ENCODE results near the gene PRKCSH.
"Not testable (repeated sequence)": the region's sequence is repeated elsewhere in the genome, so short reads cannot be mapped to it uniquely, and the experiment has no call there.

PRKCSH gene

DNA sequence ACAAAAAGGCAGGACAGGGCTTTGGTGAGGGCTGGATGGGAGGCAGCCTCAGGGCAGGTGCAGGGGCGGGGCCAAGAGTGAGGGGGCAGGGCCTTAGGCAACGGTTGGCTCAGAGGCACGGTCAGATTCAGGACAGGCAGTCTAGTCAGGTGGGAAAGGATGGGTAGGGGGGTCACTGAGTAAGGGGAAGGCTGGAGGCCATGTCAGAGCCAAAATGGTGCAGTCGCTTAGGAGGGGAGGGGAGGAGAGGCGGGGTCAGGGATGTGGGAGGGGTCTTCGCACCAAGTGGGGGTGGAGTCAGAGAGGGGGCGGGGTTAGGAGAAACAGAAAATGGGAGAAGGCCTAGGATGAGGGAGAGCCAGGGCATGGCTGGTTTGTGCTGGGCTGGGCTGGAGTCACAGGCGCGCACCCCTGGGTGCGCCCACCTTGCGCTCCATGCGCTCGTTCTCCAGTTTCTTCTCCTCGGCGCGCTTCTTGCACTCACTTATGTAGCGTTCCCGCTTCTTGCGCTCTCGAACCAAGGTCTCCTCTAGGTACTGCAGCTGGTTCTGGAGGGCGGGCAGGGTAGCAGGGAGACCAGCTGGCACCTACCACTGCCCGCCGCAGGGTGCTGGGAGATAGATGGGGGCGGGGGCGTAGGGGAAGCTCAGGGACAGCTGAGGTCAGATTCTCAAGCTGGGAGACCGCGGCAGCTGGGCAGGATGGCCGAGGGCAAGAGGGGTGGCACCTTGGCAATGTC is 9.5 kb upstream of the PRKCSH start:
- TF ChIP-seq, protein P1, sequence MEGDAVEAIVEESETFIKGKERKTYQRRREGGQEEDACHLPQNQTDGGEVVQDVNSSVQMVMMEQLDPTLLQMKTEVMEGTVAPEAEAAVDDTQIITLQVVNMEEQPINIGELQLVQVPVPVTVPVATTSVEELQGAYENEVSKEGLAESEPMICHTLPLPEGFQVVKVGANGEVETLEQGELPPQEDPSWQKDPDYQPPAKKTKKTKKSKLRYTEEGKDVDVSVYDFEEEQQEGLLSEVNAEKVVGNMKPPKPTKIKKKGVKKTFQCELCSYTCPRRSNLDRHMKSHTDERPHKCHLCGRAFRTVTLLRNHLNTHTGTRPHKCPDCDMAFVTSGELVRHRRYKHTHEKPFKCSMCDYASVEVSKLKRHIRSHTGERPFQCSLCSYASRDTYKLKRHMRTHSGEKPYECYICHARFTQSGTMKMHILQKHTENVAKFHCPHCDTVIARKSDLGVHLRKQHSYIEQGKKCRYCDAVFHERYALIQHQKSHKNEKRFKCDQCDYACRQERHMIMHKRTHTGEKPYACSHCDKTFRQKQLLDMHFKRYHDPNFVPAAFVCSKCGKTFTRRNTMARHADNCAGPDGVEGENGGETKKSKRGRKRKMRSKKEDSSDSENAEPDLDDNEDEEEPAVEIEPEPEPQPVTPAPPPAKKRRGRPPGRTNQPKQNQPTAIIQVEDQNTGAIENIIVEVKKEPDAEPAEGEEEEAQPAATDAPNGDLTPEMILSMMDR (IDR thresholded peaks at IDR 0.05; ENCODE audit: control insufficient read depth, insufficient read depth, low read depth, low read length, missing control alignments), result no peak
- DNase-seq (ENCODE audit: low read depth), result no peak
- H3K4me3 ChIP-seq (ENCODE audit: control insufficient read depth, low read depth, low read length), result no peak overlapping the region

DNA sequence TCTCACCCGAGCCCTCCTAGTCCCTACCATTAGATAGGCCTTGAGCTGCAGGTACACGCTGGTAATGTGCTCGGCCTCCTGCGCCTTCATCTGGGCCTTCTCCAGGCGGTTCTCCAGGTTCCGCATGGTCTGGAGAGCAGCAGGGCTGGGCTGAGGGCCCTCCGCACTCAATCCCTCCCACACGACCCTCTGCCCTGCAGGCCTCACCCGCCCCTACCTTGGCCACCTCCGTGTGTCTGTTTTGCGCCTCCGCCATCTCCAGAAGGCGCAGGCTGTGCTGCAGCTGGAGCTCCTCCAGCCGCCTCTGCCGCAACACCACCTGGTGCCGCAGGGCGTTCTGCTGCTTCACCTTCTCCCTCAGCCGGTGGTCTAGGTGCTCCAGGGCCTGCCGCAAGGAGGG is 8.8 kb upstream of the PRKCSH start:
- no peak overlapping the region for H3K4me3 ChIP-seq (ENCODE audit: control insufficient read depth, low read depth, low read length)
- no peak for DNase-seq (ENCODE audit: low read depth)
- TF ChIP-seq, protein P1 (IDR thresholded peaks at IDR 0.05; ENCODE audit: control insufficient read depth, insufficient read depth, low read depth, low read length, missing control alignments), result no peak

DNA sequence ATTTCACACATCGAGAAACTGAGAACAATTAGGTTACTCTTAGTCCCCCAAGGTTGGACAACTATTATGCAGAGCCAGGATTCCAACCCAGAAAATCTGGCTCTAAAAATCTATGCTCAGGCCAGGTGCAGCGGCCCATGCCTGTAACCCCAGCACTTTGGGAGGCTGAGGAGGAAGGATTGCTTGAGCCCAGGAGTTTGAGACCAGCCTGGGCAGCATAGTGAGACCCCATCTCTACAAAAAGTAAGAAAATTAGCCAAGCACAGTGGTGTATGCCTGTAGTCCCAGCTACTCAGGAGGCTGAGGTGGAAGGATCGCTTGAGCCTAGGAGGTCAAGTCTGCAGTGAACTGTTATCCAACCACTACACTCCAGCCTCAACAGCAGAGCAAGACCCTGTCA is 1.9 kb upstream of the PRKCSH start:
- DNase-seq (ENCODE audit: low read depth); H3K4me3 ChIP-seq (ENCODE audit: control insufficient read depth, low read depth, low read length): not testable (repeated sequence)

DNA sequence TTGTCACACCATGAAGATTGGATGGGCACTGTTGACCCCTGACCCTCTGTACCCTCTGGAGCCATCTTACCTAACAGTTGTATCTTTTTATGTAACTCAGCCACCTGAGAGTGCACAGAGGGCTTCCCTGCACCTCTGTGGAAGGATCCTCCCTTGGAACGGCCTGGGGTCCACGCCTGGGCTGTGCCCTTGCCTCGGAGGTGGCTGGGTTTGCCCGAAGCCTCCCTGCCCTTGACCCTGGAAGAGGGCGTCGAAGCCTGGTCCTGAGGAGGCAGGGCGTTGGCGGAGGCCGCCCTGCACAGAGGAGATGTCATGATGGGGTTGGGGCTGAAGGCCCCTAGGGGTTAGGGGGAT is 755 bp upstream of the PRKCSH start:
- DNase-seq (ENCODE audit: low read depth), result no peak
- peak overlapping the region; percentile 62 for H3K4me3 ChIP-seq (ENCODE audit: control insufficient read depth, low read depth, low read length)
- TF ChIP-seq, protein P1 (IDR thresholded peaks at IDR 0.05; ENCODE audit: control insufficient read depth, insufficient read depth, low read depth, low read length, missing control alignments), result no peak

DNA sequence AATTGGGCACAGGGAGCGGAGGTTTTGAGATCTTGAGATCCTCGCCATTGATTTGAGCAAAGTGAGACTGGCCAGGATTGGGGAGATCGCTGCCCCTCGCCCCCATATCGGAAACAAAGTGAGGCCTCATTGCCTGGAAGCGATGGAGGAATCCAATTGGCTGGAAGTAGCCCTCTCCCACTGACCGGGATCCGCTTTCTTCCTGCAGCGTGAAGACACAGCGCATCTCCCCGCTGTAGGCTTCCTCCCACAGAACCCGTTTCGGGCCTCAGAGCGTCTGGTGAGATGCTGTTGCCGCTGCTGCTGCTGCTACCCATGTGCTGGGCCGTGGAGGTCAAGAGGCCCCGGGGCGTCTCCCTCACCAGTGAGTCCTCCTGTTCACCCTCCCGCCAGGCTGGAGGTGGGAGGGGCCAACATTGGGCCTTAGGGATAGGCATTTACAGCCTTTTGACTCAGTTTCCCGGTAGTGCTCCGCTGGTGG is 438 bp downstream of the PRKCSH start:
- H3K4me3 ChIP-seq (ENCODE audit: control insufficient read depth, low read depth, low read length), result peak overlapping the region; percentile 59
- TF ChIP-seq, protein P1 (IDR thresholded peaks at IDR 0.05; ENCODE audit: control insufficient read depth, insufficient read depth, low read depth, low read length, missing control alignments), result no peak
- DNase-seq (ENCODE audit: low read depth), result no peak

DNA sequence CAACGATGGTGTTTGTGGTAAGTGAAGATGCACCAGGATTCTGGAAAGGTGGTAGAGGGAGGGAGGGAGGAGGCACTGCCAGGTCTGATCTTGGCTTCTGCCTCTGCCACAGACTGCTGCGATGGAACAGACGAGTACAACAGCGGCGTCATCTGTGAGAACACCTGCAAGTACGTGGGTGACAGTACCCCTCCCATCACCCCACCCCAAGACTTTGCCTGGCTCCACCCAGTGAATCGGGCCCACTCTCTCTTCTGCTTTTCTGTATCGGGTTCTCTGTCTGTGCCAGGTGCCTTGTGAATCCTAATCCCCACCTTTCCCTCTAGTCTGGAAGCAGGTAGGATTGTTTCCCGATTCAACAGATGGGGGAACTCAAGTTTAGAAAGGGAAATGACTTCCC is 2.5 kb downstream of the PRKCSH start:
- DNase-seq (ENCODE audit: low read depth), result no peak
- TF ChIP-seq, protein P1 (IDR thresholded peaks at IDR 0.05; ENCODE audit: control insufficient read depth, insufficient read depth, low read depth, low read length, missing control alignments), result no peak
- H3K4me3 ChIP-seq (ENCODE audit: control insufficient read depth, low read depth, low read length), result no peak overlapping the region

DNA sequence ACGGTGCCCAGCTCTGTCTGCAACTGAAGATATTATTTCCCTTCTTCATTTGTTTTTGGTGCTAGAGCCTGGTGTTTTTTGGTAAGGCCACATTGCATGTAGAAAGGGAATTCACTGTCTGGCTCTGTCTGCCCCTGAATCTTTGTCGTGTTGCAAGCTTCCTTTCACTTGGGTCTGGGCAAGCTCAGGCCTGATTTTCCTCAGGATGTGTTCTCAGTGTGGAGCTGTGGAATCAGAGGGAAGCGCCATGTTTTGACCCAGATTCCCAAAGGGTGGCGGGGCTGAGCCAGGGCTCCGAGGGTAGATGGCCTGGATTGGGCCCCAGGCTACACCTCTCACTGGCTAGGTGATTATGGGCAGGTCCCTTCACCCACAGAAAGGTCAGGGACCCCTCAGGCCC is 8.6 kb downstream of the PRKCSH start:
- TF ChIP-seq, protein P1 (IDR thresholded peaks at IDR 0.05; ENCODE audit: control insufficient read depth, insufficient read depth, low read depth, low read length, missing control alignments), result no peak
- H3K4me3 ChIP-seq (ENCODE audit: control insufficient read depth, low read depth, low read length), result no peak overlapping the region
- no peak for DNase-seq (ENCODE audit: low read depth)
